ENCODE results near the gene LGR6.
A peak's percentile ranks its signal among the peaks of the same experiment; 100 is the strongest.
"Not testable (repeated sequence)": the region's sequence is repeated elsewhere in the genome, so short reads cannot be mapped to it uniquely, and the experiment has no call there.

The LGR6 gene

GRCh38 chr1:202179828-202180750 is 13.5 kb upstream of the LGR6 start:
- no peak for DNase-seq

GRCh38 chr1:202180751-202181139 is 12.9 kb upstream of the LGR6 start:
- DNase-seq: not testable (repeated sequence)

GRCh38 chr1:202181586-202181985 is 12.0 kb upstream of the LGR6 start:
- DNase-seq: no peak

- DNase-seq: no peak
Observed at GRCh38 chr1:202182040-202182877, 11.3 kb upstream of the LGR6 start.

- DNase-seq: peak; percentile 85
Observed at GRCh38 chr1:202184750-202185460, 8.7 kb upstream of the LGR6 start.

- no peak for DNase-seq
Observed at GRCh38 chr1:202186327-202186726, 7.3 kb upstream of the LGR6 start.

- DNase-seq: no peak
Observed at GRCh38 chr1:202187041-202187671, 6.4 kb upstream of the LGR6 start.

- no peak for DNase-seq
Observed at GRCh38 chr1:202187697-202188407, 5.7 kb upstream of the LGR6 start.

- DNase-seq: peak; percentile 42
Observed at GRCh38 chr1:202189001-202189790, 4.4 kb upstream of the LGR6 start.

GRCh38 chr1:202189918-202190715 is 3.5 kb upstream of the LGR6 start:
- no peak for DNase-seq

- DNase-seq: not testable (repeated sequence)
Observed at GRCh38 chr1:202191391-202191790, 2.2 kb upstream of the LGR6 start.

- no peak for DNase-seq
Observed at GRCh38 chr1:202192770-202193613, 607 bp upstream of the LGR6 start.

GRCh38 chr1:202194328-202194648 is 689 bp downstream of the LGR6 start:
- no peak for DNase-seq

GRCh38 chr1:202197653-202198365 is 4.2 kb downstream of the LGR6 start:
- DNase-seq: no peak

GRCh38 chr1:202198366-202198724 is 4.7 kb downstream of the LGR6 start:
- no peak for DNase-seq

- no peak for DNase-seq
Observed at GRCh38 chr1:202199040-202199889, 5.7 kb downstream of the LGR6 start.

- no peak for DNase-seq
Observed at GRCh38 chr1:202200112-202200548, 6.5 kb downstream of the LGR6 start.

- DNase-seq: no peak
Observed at GRCh38 chr1:202200669-202201068, 7.1 kb downstream of the LGR6 start.
